HepG2 (cell line): ENCODE results near the gene CDC42EP5. TPM values are rescaled to one million over a fixed set of nuclear protein-coding genes. Genes with fewer than 3 reads are reported as not detected.

Experiments used
- ATRX ChIP-seq: sonication (generic); formaldehyde crosslinking; IDR thresholded peaks from 2 replicates; pipeline ENCODE4 v1.4.0; 2020; ENCODE audit warnings: missing genetic modification reagents, borderline replicate concordance
- CBX5 ChIP-seq: sonication (generic); formaldehyde crosslinking; IDR thresholded peaks from 2 replicates; pipeline ENCODE4 v1.4.0; 2020; ENCODE audit warnings: missing genetic modification reagents, borderline replicate concordance
- GABPA ChIP-seq, 2 experiments: IDR thresholded peaks; 2 replicates each; pipeline ENCODE4 v1.6.1; 2011 to 2016; ENCODE audit warnings: low read depth in 2 of 2, low read length in 1 of 2, missing biosample characterization in 1 of 2, missing genetic modification characterization in 1 of 2
- GPN1 ChIP-seq: sonication (generic); formaldehyde crosslinking; IDR thresholded peaks from 2 replicates; pipeline ENCODE4 v1.5.1; 2020; ENCODE audit warnings: missing genetic modification reagents, borderline replicate concordance
- ISL2 ChIP-seq: sonication (generic); formaldehyde crosslinking; IDR thresholded peaks from 2 replicates; pipeline ENCODE4 v1.5.0; 2020; ENCODE audit warnings: missing genetic modification reagents
- JDP2 ChIP-seq: sonication (generic); formaldehyde crosslinking; IDR thresholded peaks from 2 replicates; pipeline ENCODE4 v1.8.1; 2022; ENCODE audit warnings: missing genetic modification reagents, borderline replicate concordance
- KLF16 ChIP-seq, 2 experiments: sonication (generic) in 1 of 2; formaldehyde crosslinking in 1 of 2; IDR thresholded peaks; 2 replicates each; pipeline versions ENCODE4 v1.6.1 to v1.8.0; 2016 to 2023; ENCODE audit warnings: missing genetic modification reagents in 2 of 2, missing compliant biosample characterization in 1 of 2
- MED8 ChIP-seq: sonication (generic); formaldehyde crosslinking; IDR thresholded peaks from 2 replicates; pipeline ENCODE4 v1.8.1; 2023; ENCODE audit warnings: mild to moderate bottlenecking, missing genetic modification reagents; ENCODE audit not compliant: insufficient replicate concordance
- NFRKB ChIP-seq: fragments of 450-650 bp; IDR thresholded peaks from 2 replicates; pipeline ENCODE4 v1.6.1; 2017
- NFYB ChIP-seq: sonication (generic); formaldehyde crosslinking; IDR thresholded peaks from 2 replicates; pipeline ENCODE4 v1.4.0; 2020; ENCODE audit warnings: missing genetic modification reagents
- PITX1 ChIP-seq: sonication (generic); formaldehyde crosslinking; IDR thresholded peaks from 2 replicates; pipeline ENCODE4 v1.5.1; 2020; ENCODE audit warnings: mild to moderate bottlenecking, missing genetic modification reagents
- PTBP1 ChIP-seq: fragments of 200-400 bp; formaldehyde crosslinking; IDR thresholded peaks from 2 replicates; pipeline ENCODE4 v1.6.1; 2018; ENCODE audit warnings: low read length, low read depth; ENCODE audit not compliant: poor library complexity, severe bottlenecking
- SRF ChIP-seq: IDR thresholded peaks from 2 replicates; pipeline ENCODE4 v1.6.1; 2011; ENCODE audit warnings: mild to moderate bottlenecking, low read depth, low read length, moderate library complexity
- ZBTB21 ChIP-seq: sonication (generic); formaldehyde crosslinking; IDR thresholded peaks from 2 replicates; pipeline ENCODE4 v1.4.0; 2020; ENCODE audit warnings: missing genetic modification reagents
- ZFP1 ChIP-seq: IDR thresholded peaks from 2 replicates; pipeline ENCODE4 v1.6.1; 2016
- ZKSCAN8 ChIP-seq: IDR thresholded peaks from 2 replicates; pipeline ENCODE4 v1.6.1; 2016; ENCODE audit warnings: borderline replicate concordance, missing genetic modification reagents, missing compliant biosample characterization
- ZMAT3 ChIP-seq: sonication (generic); formaldehyde crosslinking; conservative IDR thresholded peaks from 2 replicates; pipeline ENCODE4 v1.7.0; 2021; ENCODE audit warnings: missing genetic modification reagents
- ZNF335 ChIP-seq: sonication (generic); formaldehyde crosslinking; IDR thresholded peaks from 2 replicates; pipeline ENCODE4 v1.4.0; 2020; ENCODE audit warnings: missing genetic modification reagents
- ZNF350 ChIP-seq: sonication (generic); formaldehyde crosslinking; IDR thresholded peaks from 2 replicates; pipeline ENCODE4 v1.4.0; 2020; ENCODE audit warnings: mild to moderate bottlenecking, low read depth, missing genetic modification reagents, borderline replicate concordance
- ZNF44 ChIP-seq: sonication (generic); formaldehyde crosslinking; IDR thresholded peaks from 2 replicates; pipeline ENCODE4 v1.5.1; 2020; ENCODE audit warnings: mild to moderate bottlenecking, missing genetic modification reagents
- ZNF446 ChIP-seq: sonication (generic); formaldehyde crosslinking; IDR thresholded peaks from 2 replicates; pipeline ENCODE4 v1.5.0; 2020; ENCODE audit warnings: mild to moderate bottlenecking, missing genetic modification reagents
- ZNF563 ChIP-seq: sonication (generic); formaldehyde crosslinking; IDR thresholded peaks from 2 replicates; pipeline ENCODE4 v1.8.0; 2022; ENCODE audit warnings: mild to moderate bottlenecking, moderate library complexity, missing genetic modification reagents
- ZNF607 ChIP-seq: sonication (generic); formaldehyde crosslinking; IDR thresholded peaks from 2 replicates; pipeline ENCODE4 v1.5.1; 2020; ENCODE audit warnings: missing genetic modification reagents, mild to moderate bottlenecking, borderline replicate concordance
- ZNF609 ChIP-seq: sonication (generic); formaldehyde crosslinking; IDR thresholded peaks from 2 replicates; pipeline ENCODE4 v1.4.0; 2020; ENCODE audit warnings: mild to moderate bottlenecking, missing genetic modification reagents, borderline replicate concordance
- ZNF660 ChIP-seq: sonication (generic); formaldehyde crosslinking; IDR thresholded peaks from 2 replicates; pipeline ENCODE4 v1.5.1; 2020; ENCODE audit warnings: mild to moderate bottlenecking, low read depth, missing genetic modification reagents, borderline replicate concordance
- ZNF746 ChIP-seq: sonication (generic); formaldehyde crosslinking; IDR thresholded peaks from 2 replicates; pipeline ENCODE4 v1.8.0; 2022; ENCODE audit warnings: mild to moderate bottlenecking, missing genetic modification reagents
- polyA plus RNA-seq, 8 experiments: library from polyadenylated mRNA; depleted of rRNA in 3 of 8; stranded (reverse) in 7 of 8; unstranded in 1 of 8; fragments of >200 nt; fragmentation: Illumina TruSeq in 4 of 8; extraction: Trizol in 4 of 8; gene quantifications; 2 replicates each; pipeline versions ENCODE4 v1.2.1 to v1.2.3, GENCODE V29; 2011 to 2016; ENCODE audit warnings: low read depth in 4 of 8, missing spikeins in 1 of 8, mixed read lengths in 1 of 8; ENCODE audit not compliant: insufficient read depth in 1 of 8
- total RNA-seq, 5 experiments: library from RNA; depleted of rRNA; stranded (reverse); fragments of >200 nt; fragmentation: Illumina TruSeq; extraction: Trizol; gene quantifications; 2 replicates each; pipeline ENCODE4 v1.2.3, GENCODE V29; 2016; ENCODE audit warnings: low read depth in 1 of 5

The CDC42EP5 gene
- total and polyA plus RNA-seq, 2 of the 13 experiments (the other 11 are each of a cell fraction or from before 2014, with no cell fraction given), result 0.41 to 1.6 TPM

- TF ChIP-seq ZNF44 (CRISPR knock-in tag) (peak; percentile 85; the same call in 1 of the 2 replicates), ZNF446 (CRISPR knock-in tag) (peak; percentile 47; the same call in 1 of the 2 replicates), ZBTB21 (CRISPR knock-in tag) (peak; percentile 90), ISL2 (CRISPR knock-in tag) (peak; percentile 23), ZNF746 (CRISPR knock-in tag) (peak; percentile 76; the same call in 1 of the 2 replicates), ZKSCAN8 (CRISPR knock-in tag) (0 out of 2 replicates have a peak, but pooled peaks have one; percentile 44), NFRKB (no peak), MED8 (CRISPR knock-in tag) (peak; percentile 67), PITX1 (CRISPR knock-in tag) (peak; percentile 73; the same call in 1 of the 2 replicates), ZNF660 (CRISPR knock-in tag) (no peak), CBX5 (peak; percentile 87; the same call in 1 of the 2 replicates), ATRX (CRISPR knock-in tag) (no peak), ZMAT3 (CRISPR knock-in tag) (peak; percentile 94), ZNF563 (CRISPR knock-in tag) (peak; percentile 79), ZNF350 (peak; percentile 44; the same call in 1 of the 2 replicates), SRF (peak; percentile 96), JDP2 (CRISPR knock-in tag) (no peak; the same call in 1 of the 2 replicates), PTBP1 (no peak), ZNF609 (CRISPR knock-in tag) (peak; percentile 42; the same call in 1 of the 2 replicates), GABPA (IDR thresholded peaks at IDR 0.05; ENCODE audit: low read depth, low read length) (peak; percentile 67), GABPA (CRISPR knock-in tag; IDR thresholded peaks at IDR 0.05; ENCODE audit: low read depth) (peak; percentile 91), ZFP1 (peak; percentile 56; the same call in 1 of the 2 replicates), ZNF335 (CRISPR knock-in tag) (no peak), NFYB (peak; percentile 96), KLF16 (CRISPR knock-in tag; IDR thresholded peaks at IDR 0.05) (peak in 1 of 2 experiments; percentile 79; a peak in 2 of 4 replicates), GPN1 (CRISPR knock-in tag) (peak; percentile 60; the same call in 1 of the 2 replicates), ZNF607 (CRISPR knock-in tag) (no peak; the same call in none of the 2 replicates)
Observed at GRCh38 chr19:54448774-54449700, 24.1 kb downstream of the CDC42EP5 start, which contains the start of gene LENG8 (continued).
